GM12873 (cell line): ENCODE measurements around the gene PRKAG2.

ENCODE experiments used
- CTCF ChIP-seq: IDR thresholded peaks from 2 replicates; pipeline ENCODE4 v1.5.1; 2012; ENCODE audit warnings: low read depth, mild to moderate bottlenecking, moderate library complexity, low read length, control low read depth; ENCODE audit not compliant: insufficient read depth; ENCODE audit errors: missing control alignments

Gene PRKAG2

GRCh38 chr7:151876899-151877777, at the start of gene PRKAG2:
TSS of gene PRKAG2 (minus strand) at chr7:151877115. CDS start at chr7:151876620, 495 bp downstream.
- no peak for TF ChIP-seq CTCF

GRCh38 chr7:151926336-151926712, 49.4 kb upstream of the PRKAG2 start:
- TF ChIP-seq CTCF: no peak

- TF ChIP-seq CTCF: no peak
These were observed 48.8 kb upstream of the PRKAG2 start for GRCh38 chr7:151925446-151926335.

- TF ChIP-seq CTCF: no peak
These were observed 47.6 kb upstream of the PRKAG2 start for GRCh38 chr7:151924508-151924907.

GRCh38 chr7:151924001-151924400, 47.1 kb upstream of the PRKAG2 start:
- TF ChIP-seq CTCF: no peak

GRCh38 chr7:151923097-151923876, 46.4 kb upstream of the PRKAG2 start:
- no peak for TF ChIP-seq CTCF
